SJSA1 (cell line): ENCODE measurements around the gene PLA2G5. TPM values are rescaled to one million over a fixed set of nuclear protein-coding genes. Genes with fewer than 3 reads are reported as not detected.
"Not testable (repeated sequence)": the region's sequence is repeated elsewhere in the genome, so short reads cannot be mapped to it uniquely, and the experiment has no call there.

Experiments
- DNase-seq, 2 experiments: peaks; one replicate each; pipeline ENCODE4 v3.0.0-alpha.2; 2015 to 2020; ENCODE audit warnings: low spot score in 2 of 2, low read depth in 1 of 2
- H3K27ac ChIP-seq: fragments of 250-450 bp; sonication (Bioruptor Pico); 2 replicates; pipeline ENCODE4 v1.5.1; 2020; ENCODE audit warnings: mild to moderate bottlenecking, moderate library complexity
- H3K27me3 ChIP-seq: fragments of 250-450 bp; sonication (Bioruptor Pico); replicated peaks from 2 replicates; pipeline ENCODE4 v1.5.1; 2020; ENCODE audit warnings: mild to moderate bottlenecking, moderate library complexity
- H3K36me3 ChIP-seq: fragments of 250-450 bp; sonication (Bioruptor Pico); 2 replicates; pipeline ENCODE4 v1.5.1; 2020; ENCODE audit warnings: mild to moderate bottlenecking
- H3K4me1 ChIP-seq: fragments of 250-450 bp; sonication (Bioruptor Pico); replicated peaks from 2 replicates; pipeline ENCODE4 v1.6.1; 2021; ENCODE audit warnings: mild to moderate bottlenecking
- H3K4me3 ChIP-seq: fragments of 250-450 bp; sonication (Bioruptor Pico); 2 replicates; pipeline ENCODE4 v1.5.1; 2020; ENCODE audit warnings: mild to moderate bottlenecking
- H3K9me3 ChIP-seq: fragments of 250-450 bp; sonication (Bioruptor Pico); replicated peaks from 2 replicates; pipeline ENCODE4 v1.5.1; 2020; ENCODE audit warnings: mild to moderate bottlenecking
- total RNA-seq: library from RNA; depleted of rRNA; stranded (reverse); fragments of >200 nt; shearing (Covaris generic); gene quantifications from 2 replicates; pipeline ENCODE4 v1.2.3, GENCODE V29; 2014

Gene PLA2G5
- total RNA-seq, 1 experiment from 2014 or later = not detected

DNA sequence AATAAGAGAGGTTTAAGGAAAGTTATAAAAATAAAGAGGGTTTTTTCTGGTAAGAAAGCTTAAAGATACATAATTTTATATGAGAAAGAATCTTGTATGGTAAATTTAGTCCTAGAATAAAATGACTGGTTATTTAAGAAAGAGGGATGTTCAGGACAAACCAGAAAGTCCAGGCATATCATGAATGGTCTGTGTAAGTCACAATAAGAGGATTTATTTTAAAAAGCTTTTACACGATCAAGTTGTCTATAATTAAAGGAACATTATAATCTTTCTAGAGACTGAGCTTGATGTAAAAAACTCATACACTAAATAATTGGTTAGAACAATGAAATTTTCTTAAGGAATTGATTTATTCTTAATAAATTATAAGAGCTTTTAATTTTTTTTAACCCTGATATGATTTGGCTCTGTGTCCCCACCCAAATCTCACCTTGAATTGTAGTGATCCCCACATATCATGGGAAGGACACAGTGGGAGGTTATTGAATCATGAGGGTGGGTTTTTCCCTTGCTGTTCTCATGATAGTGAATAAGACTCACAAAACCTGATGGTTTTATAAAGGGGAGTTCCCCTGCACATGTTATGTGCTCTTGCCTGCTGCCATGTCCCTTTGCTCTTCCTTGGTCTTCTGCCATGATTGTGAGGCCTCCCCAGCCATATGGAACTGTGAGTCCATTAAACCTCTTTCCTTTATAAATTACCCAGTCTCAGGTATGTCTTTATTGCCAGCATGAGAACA, 20.8 kb upstream of the PLA2G5 start:
- not testable (repeated sequence) for H3K4me1 ChIP-seq, DNase-seq

DNA sequence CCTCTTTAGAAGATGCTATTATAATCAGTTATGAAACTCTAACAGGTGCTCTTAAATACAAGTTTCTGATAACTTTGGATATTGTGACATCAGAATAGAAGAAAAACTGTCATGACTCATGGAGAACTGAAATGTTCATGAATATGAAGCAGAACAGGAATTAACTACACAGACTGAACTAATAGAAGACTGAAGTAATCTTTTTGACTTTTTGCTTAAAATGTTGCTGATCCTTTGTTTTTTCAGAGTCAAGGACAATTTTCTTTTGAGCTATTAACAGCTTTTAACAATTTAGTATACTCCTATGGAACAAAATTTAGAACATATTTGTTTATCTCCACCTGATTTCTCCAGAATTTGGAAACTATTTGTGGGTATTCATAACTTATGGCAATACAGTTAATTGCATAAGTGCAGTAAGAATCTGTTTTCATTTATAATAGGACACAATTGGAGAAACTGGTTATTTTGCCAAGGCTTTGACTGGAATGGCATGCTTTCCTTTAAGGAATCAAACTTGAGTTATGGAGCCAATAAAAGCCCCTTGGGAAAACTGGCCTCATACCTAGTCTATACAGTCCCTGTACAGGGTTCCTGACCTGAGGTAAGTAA, 18.7 kb upstream of the PLA2G5 start:
- peaks cover 5% of the 10 kb centered on the region; the same call in 1 of the 2 replicates for H3K27me3 ChIP-seq
- no peaks in the 10 kb centered on the region for H3K4me1 ChIP-seq
- no peaks in the 10 kb centered on the region for H3K9me3 ChIP-seq
- H3K27ac ChIP-seq = no peak overlapping the region
- no peaks in the 10 kb centered on the region for H3K36me3 ChIP-seq
- no peak overlapping the region for H3K4me3 ChIP-seq
- DNase-seq = no peak

More for the DNA sequence above, 20.8 kb upstream of the PLA2G5 start:
- not testable (repeated sequence) for H3K9me3 ChIP-seq, H3K4me3 ChIP-seq, H3K36me3 ChIP-seq, H3K27ac ChIP-seq, H3K27me3 ChIP-seq

DNA sequence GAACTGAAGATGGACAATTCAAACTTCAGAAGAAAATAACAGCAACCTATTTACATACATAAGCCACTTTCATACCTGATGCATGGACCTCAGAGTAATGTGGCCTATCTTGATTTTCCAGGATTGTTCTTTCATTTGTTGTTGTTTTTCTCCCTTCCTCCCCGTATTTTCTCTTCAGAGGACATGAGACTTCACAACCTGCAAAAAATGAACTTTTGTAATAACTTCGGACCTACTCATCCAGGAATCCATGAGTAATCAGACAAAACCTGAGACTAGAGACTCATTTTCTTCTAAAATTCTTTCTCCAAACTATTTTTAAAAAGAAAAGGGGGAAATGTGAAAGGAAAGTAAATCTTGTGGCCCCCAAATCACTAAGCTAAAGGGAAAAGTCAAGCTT, 17.6 kb upstream of the PLA2G5 start:
- Histone ChIP-seq H3K27ac (no peak overlapping the region), H3K4me1 (no peaks in the 10 kb centered on the region), H3K4me3 (no peak overlapping the region), H3K36me3 (no peaks in the 10 kb centered on the region), H3K27me3 (peaks cover 5% of the 10 kb centered on the region; the same call in 1 of the 2 replicates), H3K9me3 (no peaks in the 10 kb centered on the region)
- no peak for DNase-seq

DNA sequence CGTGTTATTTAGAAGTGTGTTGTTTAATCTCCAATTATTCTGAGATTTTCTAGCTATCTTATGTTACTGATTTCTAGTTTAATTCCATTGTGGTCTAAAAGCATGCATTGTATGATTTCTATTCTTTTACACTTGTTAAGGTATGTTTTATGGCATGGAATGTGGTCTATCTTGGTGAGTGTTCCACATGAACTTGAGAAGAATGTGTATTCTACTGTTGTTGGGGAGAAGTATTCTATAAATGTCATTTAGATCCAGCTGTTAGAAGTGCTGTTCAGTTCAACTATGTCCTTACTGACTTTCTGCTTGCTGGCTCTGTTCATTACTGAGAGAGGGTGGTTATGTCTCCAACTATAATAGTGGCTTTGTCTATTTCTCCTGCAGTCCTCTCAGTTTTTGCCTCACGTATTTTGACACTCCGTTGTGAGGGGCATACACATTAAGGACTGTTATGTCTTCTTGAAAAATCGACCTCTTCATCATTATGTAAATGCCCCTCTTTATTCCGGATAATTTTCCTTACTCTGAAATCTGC, 12.0 kb upstream of the PLA2G5 start:
- H3K4me3 ChIP-seq = no peak overlapping the region
- H3K27me3 ChIP-seq = peaks cover 5% of the 10 kb centered on the region; the same call in 1 of the 2 replicates
- no peaks in the 10 kb centered on the region for H3K36me3 ChIP-seq
- no peaks in the 10 kb centered on the region for H3K4me1 ChIP-seq
- no peaks in the 10 kb centered on the region for H3K9me3 ChIP-seq
- H3K27ac ChIP-seq = no peak overlapping the region
- no peak for DNase-seq

DNA sequence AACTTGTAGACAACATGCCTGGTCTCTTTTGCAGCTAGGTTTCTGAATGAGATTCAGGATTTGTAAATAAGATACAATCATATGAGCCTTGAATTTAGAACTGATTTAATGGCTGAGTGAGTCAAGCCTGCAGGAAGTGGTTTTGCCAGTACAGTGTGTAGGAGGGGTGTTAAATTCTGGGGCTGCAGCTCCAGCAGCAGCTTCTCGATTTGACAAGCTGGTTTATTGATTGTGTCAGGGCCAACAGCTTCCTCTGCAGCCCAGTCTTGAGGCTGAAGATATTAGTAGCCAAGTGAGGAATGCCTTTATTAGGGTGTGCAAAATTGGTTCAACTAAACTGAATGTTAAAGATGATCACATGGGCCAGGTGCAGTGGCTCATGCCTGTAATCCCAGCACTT, 11.5 kb upstream of the PLA2G5 start:
- Histone ChIP-seq H3K27me3 (peaks cover 4% of the 10 kb centered on the region; the same call in 1 of the 2 replicates), H3K4me3 (no peak overlapping the region), H3K4me1 (no peaks in the 10 kb centered on the region), H3K27ac (no peak overlapping the region), H3K9me3 (no peaks in the 10 kb centered on the region), H3K36me3 (no peaks in the 10 kb centered on the region)
- DNase-seq = no peak

DNA sequence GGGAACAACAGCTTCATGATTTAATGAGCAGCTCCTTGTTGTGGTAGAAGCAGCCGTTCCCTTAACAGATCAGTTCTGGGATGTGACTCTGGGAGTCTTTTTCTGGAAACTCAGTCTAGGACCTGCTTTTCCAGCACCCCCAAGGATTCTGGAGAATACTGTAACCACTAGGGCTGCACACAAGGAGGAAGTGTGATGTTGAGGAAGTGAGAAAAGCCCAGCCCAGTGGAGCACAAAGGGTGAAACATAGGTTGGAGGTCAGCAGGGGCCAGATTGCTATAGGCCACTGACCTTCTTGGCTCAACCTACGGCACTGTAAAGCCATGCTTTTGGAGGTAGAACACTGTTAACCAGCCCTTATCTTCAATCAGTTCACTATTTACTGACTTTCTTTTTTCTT, 10.1 kb upstream of the PLA2G5 start:
- 0 out of 2 replicates have a peak, but pooled peaks cover 3% of the 10 kb centered on the region for H3K4me1 ChIP-seq
- no peaks in the 10 kb centered on the region for H3K36me3 ChIP-seq
- H3K27me3 ChIP-seq = no peaks in the 10 kb centered on the region; the same call in 1 of the 2 replicates
- H3K4me3 ChIP-seq = no peak overlapping the region
- H3K9me3 ChIP-seq = no peaks in the 10 kb centered on the region
- no peak overlapping the region for H3K27ac ChIP-seq
- no peak for DNase-seq

DNA sequence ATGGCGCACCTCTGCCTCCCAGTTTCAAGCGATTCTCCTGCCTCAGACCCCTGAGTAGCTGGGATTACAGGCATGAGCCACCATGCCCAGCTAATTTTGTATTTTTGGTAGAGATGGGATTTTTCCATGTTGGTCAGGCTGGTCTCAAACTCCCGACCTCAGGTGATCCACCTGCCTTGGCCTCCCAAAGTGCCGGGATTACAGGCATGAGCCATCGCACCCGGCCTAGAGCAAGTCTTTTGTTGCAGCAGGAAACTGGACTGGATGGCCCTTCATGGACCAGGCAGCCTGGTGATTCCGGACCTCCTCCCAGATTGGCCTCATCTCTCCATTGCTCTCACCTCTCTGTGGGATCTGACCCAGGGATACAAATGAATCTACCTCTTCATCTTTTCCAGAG, 9.2 kb upstream of the PLA2G5 start:
- H3K4me1 ChIP-seq, H3K27me3 ChIP-seq, H3K36me3 ChIP-seq, DNase-seq, H3K9me3 ChIP-seq, H3K4me3 ChIP-seq, H3K27ac ChIP-seq: not testable (repeated sequence)

DNA sequence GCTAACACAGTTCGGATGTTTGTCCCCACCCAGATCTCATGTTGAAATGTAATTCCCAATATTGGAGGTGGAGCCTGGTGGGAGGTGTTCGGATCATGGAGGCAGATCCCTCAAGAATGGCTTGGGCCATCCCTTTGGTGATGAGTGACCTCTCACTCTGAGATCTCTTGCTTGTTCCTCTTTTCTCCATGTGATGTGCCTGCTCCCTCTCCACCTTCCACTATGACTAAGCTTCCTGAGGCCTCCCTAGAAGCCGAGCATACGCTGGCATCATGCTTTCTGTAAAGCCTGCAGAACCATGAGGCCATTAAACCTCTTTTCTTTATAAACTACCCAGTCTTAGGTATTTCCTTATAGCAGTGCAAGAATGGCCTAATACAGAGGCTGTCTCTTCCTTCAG, 8.1 kb upstream of the PLA2G5 start:
- no peaks in the 10 kb centered on the region for H3K27me3 ChIP-seq
- H3K4me1 ChIP-seq = 0 out of 2 replicates have a peak, but pooled peaks cover 3% of the 10 kb centered on the region
- H3K36me3 ChIP-seq = no peaks in the 10 kb centered on the region
- DNase-seq = no peak
- H3K9me3 ChIP-seq = no peaks in the 10 kb centered on the region
- no peak overlapping the region for H3K4me3 ChIP-seq
- H3K27ac ChIP-seq = no peak overlapping the region

DNA sequence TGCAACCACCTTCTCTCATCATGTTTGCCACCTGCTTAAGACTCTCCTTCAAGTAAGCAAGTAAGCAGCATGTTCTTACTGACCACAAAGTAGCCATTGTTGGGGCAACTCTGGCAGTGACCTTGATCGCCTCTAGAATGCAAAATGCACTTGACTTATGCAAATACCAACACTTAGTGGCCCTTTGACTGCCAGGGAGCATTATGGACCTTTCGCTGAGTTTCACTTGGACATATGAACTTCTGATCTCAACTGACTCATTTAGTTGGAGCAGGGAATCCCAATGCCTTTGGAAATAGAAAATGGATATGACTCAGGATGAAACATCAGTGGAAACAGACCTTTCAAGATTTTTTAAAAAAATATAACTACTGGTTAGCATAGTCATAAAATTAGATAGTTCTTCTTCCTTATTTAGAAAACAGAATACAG, 6.1 kb upstream of the PLA2G5 start:
- H3K9me3 ChIP-seq = no peaks in the 10 kb centered on the region
- no peak overlapping the region for H3K27ac ChIP-seq
- no peaks in the 10 kb centered on the region for H3K27me3 ChIP-seq
- no peaks in the 10 kb centered on the region for H3K36me3 ChIP-seq
- no peak overlapping the region for H3K4me3 ChIP-seq
- 0 out of 2 replicates have a peak, but pooled peaks cover 3% of the 10 kb centered on the region for H3K4me1 ChIP-seq
- DNase-seq = peak in 1 of 2 experiments; percentile 6

DNA sequence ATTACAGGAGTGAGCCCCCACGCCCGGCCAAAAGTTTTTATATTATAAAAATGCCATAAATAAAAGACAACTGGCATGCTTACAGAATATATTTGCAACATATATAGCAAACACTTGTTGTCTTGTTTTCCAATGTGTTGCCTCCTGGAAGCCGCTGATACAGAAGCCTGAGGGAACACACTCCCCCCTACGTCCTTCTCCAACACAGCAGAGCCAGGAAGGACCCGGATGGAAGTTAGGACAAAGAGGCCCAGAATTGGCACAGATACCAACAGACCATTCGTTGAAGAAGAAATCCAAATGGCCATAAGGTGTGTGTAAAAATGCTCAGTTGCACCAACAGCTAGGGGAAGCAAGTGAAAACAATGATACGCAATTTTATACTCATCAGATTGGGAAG, 1.3 kb upstream of the PLA2G5 start:
- 0 out of 2 replicates have a peak, but pooled peaks cover 1% of the 10 kb centered on the region for H3K4me1 ChIP-seq
- H3K9me3 ChIP-seq = no peaks in the 10 kb centered on the region
- DNase-seq = no peak
- no peaks in the 10 kb centered on the region for H3K36me3 ChIP-seq
- H3K27me3 ChIP-seq = no peaks in the 10 kb centered on the region
- H3K4me3 ChIP-seq = no peak overlapping the region
- H3K27ac ChIP-seq = no peak overlapping the region

DNA sequence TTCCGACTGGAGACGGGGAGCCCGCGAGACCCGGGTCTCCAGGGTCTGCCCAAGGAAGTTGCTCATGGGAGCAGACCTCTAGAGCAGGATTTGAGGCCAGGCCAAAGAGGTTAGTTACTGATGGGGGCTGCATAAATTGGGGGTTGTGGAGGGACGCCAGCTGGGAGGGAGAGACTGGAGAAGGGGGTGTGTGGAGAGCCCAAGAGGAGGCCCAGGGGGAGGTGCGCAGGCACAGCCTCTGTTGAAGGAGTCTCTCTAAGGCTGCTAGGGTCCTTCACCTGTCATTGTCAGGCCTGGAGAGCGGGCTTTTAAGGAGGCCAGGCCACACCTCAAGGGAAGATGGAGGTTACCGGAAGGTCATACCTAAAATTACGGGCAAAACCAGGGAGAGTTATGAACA, 363 bp downstream of the PLA2G5 start:
- Histone ChIP-seq H3K27ac (no peak overlapping the region), H3K9me3 (no peaks in the 10 kb centered on the region), H3K27me3 (no peaks in the 10 kb centered on the region), H3K36me3 (no peaks in the 10 kb centered on the region), H3K4me1 (no peaks in the 10 kb centered on the region), H3K4me3 (no peak overlapping the region)
- peak in 1 of 2 experiments; percentile 33 for DNase-seq

DNA sequence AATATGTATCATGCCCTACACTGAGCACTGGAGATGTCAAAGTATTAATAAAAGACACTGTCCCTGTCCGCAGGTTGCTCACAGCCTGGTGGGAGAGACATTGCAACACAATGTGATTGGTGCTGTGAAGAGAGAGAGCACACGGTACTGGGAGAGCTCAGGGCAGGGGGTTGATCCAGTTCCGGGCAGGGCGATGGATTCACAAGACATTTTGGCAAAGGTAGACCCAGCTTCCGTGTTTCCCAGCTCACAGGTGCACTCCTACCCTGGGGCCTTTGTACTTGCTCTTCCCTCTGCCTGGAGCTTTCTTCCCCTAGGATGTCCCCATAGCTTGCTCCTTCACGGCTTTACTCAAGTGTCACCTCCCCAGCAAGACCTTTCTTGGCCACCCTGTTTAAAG, 1.4 kb downstream of the PLA2G5 start:
- Histone ChIP-seq H3K9me3 (no peaks in the 10 kb centered on the region), H3K27ac (no peak overlapping the region), H3K4me1 (no peaks in the 10 kb centered on the region), H3K36me3 (no peaks in the 10 kb centered on the region), H3K27me3 (no peaks in the 10 kb centered on the region), H3K4me3 (no peak overlapping the region)
- peak in 1 of 2 experiments; percentile 20 for DNase-seq

DNA sequence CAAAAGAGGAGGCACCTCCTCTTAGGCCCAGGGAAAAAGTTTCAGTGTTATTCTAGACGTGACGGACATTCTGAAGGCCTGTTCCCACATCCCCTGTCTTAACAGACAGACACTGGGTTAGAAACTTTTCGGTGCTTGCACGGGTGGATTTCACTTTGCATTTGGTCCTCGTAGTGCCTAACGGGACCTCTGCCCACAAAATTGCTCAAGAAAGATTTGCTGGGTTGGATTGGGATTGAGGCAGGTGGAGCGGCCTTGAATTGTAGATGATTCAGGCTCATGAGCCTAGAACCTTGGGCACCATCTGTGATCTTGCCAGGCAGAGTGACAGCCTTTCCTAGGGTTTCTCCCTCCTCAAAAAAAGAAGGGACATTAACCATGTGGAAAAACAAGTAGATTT, 2.8 kb downstream of the PLA2G5 start:
- H3K36me3 ChIP-seq = no peaks in the 10 kb centered on the region
- no peaks in the 10 kb centered on the region for H3K27me3 ChIP-seq
- H3K9me3 ChIP-seq = no peaks in the 10 kb centered on the region
- peak in 1 of 2 experiments; percentile 16 for DNase-seq
- no peak overlapping the region for H3K27ac ChIP-seq
- H3K4me1 ChIP-seq = no peaks in the 10 kb centered on the region
- no peak overlapping the region for H3K4me3 ChIP-seq

DNA sequence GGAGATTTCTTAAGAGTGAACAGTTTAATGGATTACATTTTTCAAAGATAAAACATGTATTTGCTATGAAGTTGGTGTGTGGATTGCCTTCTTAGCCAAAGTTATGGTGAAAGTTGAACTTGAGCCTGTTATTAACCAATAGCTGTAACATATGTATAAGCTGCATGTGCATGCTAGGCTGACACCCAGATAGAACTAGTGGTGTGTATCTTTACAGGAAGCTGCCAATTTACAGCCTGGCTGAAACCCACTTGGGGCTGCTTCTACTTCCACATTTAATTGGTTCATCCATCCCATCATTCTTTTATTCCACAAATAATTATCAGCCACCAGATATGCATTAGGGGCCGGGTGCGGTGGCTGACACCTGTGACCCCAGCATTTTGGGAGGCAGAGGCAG, 3.3 kb downstream of the PLA2G5 start:
- Histone ChIP-seq H3K9me3 (no peaks in the 10 kb centered on the region), H3K36me3 (no peaks in the 10 kb centered on the region), H3K27ac (no peak overlapping the region), H3K27me3 (no peaks in the 10 kb centered on the region), H3K4me1 (no peaks in the 10 kb centered on the region), H3K4me3 (no peak overlapping the region)
- peak in 1 of 2 experiments; percentile 28 for DNase-seq
